ENCODE data around the gene SPEF2.

- TF ChIP-seq CTCF (conservative IDR thresholded peaks at IDR 0.05) (no peak), EZH2 (IDR thresholded peaks at IDR 0.05; ENCODE audit: low read depth) (no peak)
These were observed 1.1 kb downstream of the SPEF2 start for GRCh38 chr5:35618781-35619180.
